Measurements from ENCODE around the gene PPIF. TPM values are rescaled to one million over a fixed set of nuclear protein-coding genes. Genes with fewer than 3 reads are reported as not detected.

PPIF gene
- total and polyA plus RNA-seq, 2 of the 13 experiments (the other 11 are each of a cell fraction or from before 2014, with no cell fraction given), result 147 to 157 TPM

- ChIA-PET POLR2A (no interaction called here), CTCF (ENCODE audit: low intra/inter-chr PET ratio, low total read pairs) (no interaction called here)
- no peaks in the 10 kb centered on the region for H3K36me3 ChIP-seq (replicated peaks in 1 of 2; ENCODE audit: control insufficient read depth in 1 of 2, insufficient read depth in 2 of 2, low read length in 2 of 2)
- H3K4me3 ChIP-seq (replicated peaks in 1 of 3; ENCODE audit: insufficient read depth in 1 of 3, low read depth in 2 of 3, low read length in 3 of 3), result no peak overlapping the region
- no TSS peak for BruUV-seq (replicated peaks)
- 73% methylated on average over 9 of the region's 9 CpGs for WGBS (ENCODE audit: low lambda C conversion rate)
- H3K9me3 ChIP-seq (ENCODE audit: low read length), result no peaks in the 10 kb centered on the region
- H2AFZ ChIP-seq (ENCODE audit: low read length), result no peak overlapping the region
- DNase-seq (ENCODE audit: low spot score) (no peak), FAIRE-seq (no peak), ATAC-seq (no peak)
- H3K4me1 ChIP-seq (ENCODE audit: insufficient read depth, low read length), result peaks cover 33% of the 10 kb centered on the region
- H3K9ac ChIP-seq (ENCODE audit: insufficient read depth, low read depth, low read length), result no peak overlapping the region
- H3K79me2 ChIP-seq (ENCODE audit: insufficient read depth, low read length), result no peaks in the 10 kb centered on the region
- H3K4me2 ChIP-seq (ENCODE audit: low read depth, low read length), result no peak overlapping the region
- H4K20me1 ChIP-seq (ENCODE audit: insufficient read depth, low read length), result no peaks in the 10 kb centered on the region
- 0 out of 5 replicates have a peak, but pooled peaks cover 0 to 3% of the 10 kb centered on the region in 2 experiments for H3K27me3 ChIP-seq (ENCODE audit: control insufficient read depth in 1 of 2, insufficient read depth in 2 of 2, low read length in 2 of 2)
- in situ Hi-C loops (cut with HindIII; ENCODE audit: extremely low pct_ligation_motif_present, low pct_unique_long_range_greater_than_20kb), result no loop called here
- H3K27ac ChIP-seq (ENCODE audit: extremely low read length, insufficient read depth, low read length), result no peak overlapping the region
- no peak for TF ChIP-seq HMGXB4 (CRISPR knock-in tag; IDR thresholded peaks at IDR 0.05; ENCODE audit: borderline replicate concordance in 1 of 2, low read depth in 1 of 2)
- 0 out of 2 replicates have a peak, but pooled peaks have one; percentile 18 for TF ChIP-seq ZBTB33 (CRISPR knock-in tag; IDR thresholded peaks at IDR 0.05)
- no peak for TF ChIP-seq ZNF607 (CRISPR knock-in tag; IDR thresholded peaks at IDR 0.05; ENCODE audit: borderline replicate concordance)
- TF ChIP-seq SNAPC4 (CRISPR knock-in tag; IDR thresholded peaks at IDR 0.05), result no peak
- TF ChIP-seq ZNF33B (CRISPR knock-in tag; IDR thresholded peaks at IDR 0.05), result no peak
- intact Hi-C loops (cut with micrococcal nuclease; ENCODE audit: unreplicated experiment), result no loop called here
Observed at GRCh38 chr10:79329529-79329928, 17.7 kb upstream of the PPIF start.

Data from HepG2 (cell line).